ENCODE data around the gene MOB1B. TPM values are rescaled to one million over a fixed set of nuclear protein-coding genes. Genes with fewer than 3 reads are reported as not detected.
A peak's percentile ranks its signal among the peaks of the same experiment; 100 is the strongest.

The MOB1B gene
- total and polyA plus RNA-seq, 2 experiments from 2014 or later, result 7.5 to 10.2 TPM

DNA sequence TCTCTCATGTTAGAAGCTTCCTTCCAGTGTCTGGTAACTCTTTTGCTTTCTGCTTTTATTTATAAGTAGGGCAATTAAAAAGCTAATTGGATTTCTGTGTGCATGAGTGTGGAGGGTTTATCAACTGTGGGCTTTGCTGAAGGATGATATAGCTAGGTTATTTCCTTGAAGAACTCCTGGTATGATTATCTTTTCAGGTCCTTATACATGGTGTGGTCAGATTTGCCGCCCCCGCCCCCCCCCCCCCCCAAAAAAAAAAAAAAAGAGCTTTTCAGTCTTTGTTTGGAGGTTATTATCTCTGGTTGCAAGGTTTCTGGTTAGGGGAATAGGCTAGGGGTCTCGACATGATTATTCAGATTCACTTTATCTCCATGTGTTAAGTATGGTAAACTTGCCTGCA is 35.9 kb downstream of the MOB1B start:
- 69 to 75% methylated on average over 2 to 3 of the region's 3 CpGs for WGBS, 2 experiments (ENCODE audit: low coverage in 1 of 2, low lambda C conversion rate in 2 of 2, missing lambda C conversion rate in 2 of 2)
- H4K20me1 ChIP-seq (ENCODE audit: insufficient read depth), result no peaks in the 10 kb centered on the region
- peaks cover 97% of the 10 kb centered on the region for H3K79me2 ChIP-seq (ENCODE audit: insufficient read depth)

GRCh38 chr4:70940134-70940533 is 38.0 kb downstream of the MOB1B start:
- 96 to 97% methylated on average over 5 of the region's 5 CpGs for WGBS, 2 experiments (ENCODE audit: low coverage in 1 of 2, low lambda C conversion rate in 2 of 2, missing lambda C conversion rate in 2 of 2)
- no peaks in the 10 kb centered on the region for H3K36me3 ChIP-seq (ENCODE audit: low read depth)
- in situ Hi-C loops (cut with MboI), result no loop called here
- no peak for TF ChIP-seq EZH2 (IDR thresholded peaks at IDR 0.05; ENCODE audit: insufficient read depth, poor library complexity, severe bottlenecking)
- peaks cover 98% of the 10 kb centered on the region for H3K79me2 ChIP-seq (ENCODE audit: insufficient read depth)
- no peak overlapping the region for H3K4me2 ChIP-seq (ENCODE audit: unreplicated experiment)
- no peak overlapping the region for H3K9ac ChIP-seq
- H3K9me2 ChIP-seq (ENCODE audit: insufficient read depth), result no peaks in the 10 kb centered on the region
- H4K20me1 ChIP-seq (ENCODE audit: insufficient read depth), result no peaks in the 10 kb centered on the region; the same call in 1 of the 2 replicates
- no peaks in the 10 kb centered on the region for H3K9me3 ChIP-seq (ENCODE audit: low read depth)
- H3K4me3 ChIP-seq, result no peak overlapping the region
- peaks cover 3% of the 10 kb centered on the region for H3F3A ChIP-seq (ENCODE audit: insufficient read depth)
- DNase-seq, result no peak
- no peak overlapping the region for H3K27ac ChIP-seq
- H2AFZ ChIP-seq, result no peak overlapping the region
- no peaks in the 10 kb centered on the region for H3K27me3 ChIP-seq (replicated peaks; ENCODE audit: insufficient read depth)
- H3K4me1 ChIP-seq (ENCODE audit: insufficient read depth), result peaks cover under 1% of the 10 kb centered on the region

More for the DNA sequence above, 35.9 kb downstream of the MOB1B start:
- Histone ChIP-seq H3K4me3 (no peak overlapping the region), H3K9ac (no peak overlapping the region), H3K36me3 (ENCODE audit: low read depth) (no peaks in the 10 kb centered on the region), H3K9me3 (ENCODE audit: low read depth) (no peaks in the 10 kb centered on the region), H3K4me1 (ENCODE audit: insufficient read depth) (no peaks in the 10 kb centered on the region; the same call in 1 of the 2 replicates), H2AFZ (no peak overlapping the region), H3K27ac (no peak overlapping the region), H3F3A (ENCODE audit: insufficient read depth) (no peaks in the 10 kb centered on the region), H3K9me2 (ENCODE audit: insufficient read depth) (no peaks in the 10 kb centered on the region), H3K27me3 (replicated peaks; ENCODE audit: insufficient read depth) (no peaks in the 10 kb centered on the region), H3K4me2 (ENCODE audit: unreplicated experiment) (no peak overlapping the region)
- TF ChIP-seq EZH2phosphoT487 (IDR thresholded peaks at IDR 0.05; ENCODE audit: insufficient read depth, low read depth), result no peak
- TF ChIP-seq EZH2 (IDR thresholded peaks at IDR 0.05; ENCODE audit: insufficient read depth, poor library complexity, severe bottlenecking), result no peak
- in situ Hi-C loops (cut with MboI), result no loop called here
- DNase-seq, result no peak

DNA sequence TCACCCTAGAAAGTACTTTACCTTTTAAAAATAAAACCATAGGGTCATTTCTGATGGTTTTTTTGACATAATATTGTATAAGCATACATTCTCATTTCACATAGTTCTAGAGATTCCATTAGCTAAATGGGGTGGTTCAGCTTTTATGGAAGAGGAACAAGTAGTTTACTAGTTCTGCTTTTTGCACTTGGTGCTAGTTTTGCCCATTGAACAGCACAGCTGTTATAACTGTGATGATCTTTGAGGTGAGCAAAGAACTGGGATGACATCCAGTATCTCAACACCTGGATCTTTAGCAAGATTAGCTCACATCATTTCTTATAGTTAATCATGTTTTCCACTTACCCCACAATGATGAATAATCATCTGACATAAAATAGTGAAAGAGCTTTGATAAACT is 40.9 kb downstream of the MOB1B start:
- no peak overlapping the region for H3K27ac ChIP-seq
- H3K9me2 ChIP-seq (ENCODE audit: insufficient read depth), result no peaks in the 10 kb centered on the region
- in situ Hi-C loops (cut with MboI), result no loop called here
- no peaks in the 10 kb centered on the region; the same call in 1 of the 2 replicates for H4K20me1 ChIP-seq (ENCODE audit: insufficient read depth)
- no peak overlapping the region for H3K9ac ChIP-seq
- H3K4me3 ChIP-seq, result no peak overlapping the region
- peaks cover 13% of the 10 kb centered on the region for H3F3A ChIP-seq (ENCODE audit: insufficient read depth)
- H3K4me1 ChIP-seq (ENCODE audit: insufficient read depth), result peaks cover 10% of the 10 kb centered on the region
- H3K27me3 ChIP-seq (replicated peaks; ENCODE audit: insufficient read depth), result no peaks in the 10 kb centered on the region
- H3K9me3 ChIP-seq (ENCODE audit: low read depth), result no peaks in the 10 kb centered on the region
- TF ChIP-seq EZH2phosphoT487 (IDR thresholded peaks at IDR 0.05; ENCODE audit: insufficient read depth, low read depth) (no peak), EZH2 (IDR thresholded peaks at IDR 0.05; ENCODE audit: insufficient read depth, poor library complexity, severe bottlenecking) (no peak)
- no peak overlapping the region for H3K4me2 ChIP-seq (ENCODE audit: unreplicated experiment)
- no peaks in the 10 kb centered on the region for H3K36me3 ChIP-seq (ENCODE audit: low read depth)
- peaks cover 100% of the 10 kb centered on the region for H3K79me2 ChIP-seq (ENCODE audit: insufficient read depth)
- no peak overlapping the region for H2AFZ ChIP-seq
- no peak for DNase-seq

DNA sequence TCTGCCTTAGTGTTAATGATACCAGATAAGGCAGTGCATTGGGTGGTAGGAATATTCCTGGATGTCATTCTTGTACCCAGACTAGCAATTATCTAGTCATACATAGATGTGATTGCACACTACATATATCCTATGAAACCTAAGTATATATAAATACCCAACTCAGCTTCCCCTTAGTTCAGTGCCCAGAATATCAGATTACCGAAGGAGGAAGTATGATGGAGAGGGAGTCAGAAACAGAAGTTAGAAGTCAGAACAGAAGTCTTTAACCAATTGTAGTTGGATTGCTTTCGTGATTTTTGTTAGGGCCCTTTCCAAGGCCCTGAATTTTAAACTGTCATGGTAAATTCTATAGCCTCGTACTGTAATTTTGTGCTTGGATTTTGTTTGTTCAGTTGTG is 42.9 kb downstream of the MOB1B start:
- 48 to 51% methylated on average over 3 of the region's 3 CpGs for WGBS, 2 experiments (ENCODE audit: low coverage in 1 of 2, low lambda C conversion rate in 2 of 2, missing lambda C conversion rate in 2 of 2)
- Histone ChIP-seq H4K20me1 (ENCODE audit: insufficient read depth) (no peaks in the 10 kb centered on the region; the same call in 1 of the 2 replicates), H3K27me3 (replicated peaks; ENCODE audit: insufficient read depth) (no peaks in the 10 kb centered on the region), H3K4me1 (ENCODE audit: insufficient read depth) (peaks cover 10% of the 10 kb centered on the region), H3F3A (ENCODE audit: insufficient read depth) (peaks cover 13% of the 10 kb centered on the region), H3K9me2 (ENCODE audit: insufficient read depth) (no peaks in the 10 kb centered on the region), H3K36me3 (ENCODE audit: low read depth) (no peaks in the 10 kb centered on the region), H3K9me3 (ENCODE audit: low read depth) (no peaks in the 10 kb centered on the region), H3K4me2 (ENCODE audit: unreplicated experiment) (peak overlapping the region; percentile 18), H3K9ac (no peak overlapping the region), H3K27ac (peak overlapping the region; percentile 18; the same call in 1 of the 2 replicates), H3K79me2 (ENCODE audit: insufficient read depth) (peaks cover 100% of the 10 kb centered on the region), H3K4me3 (no peak overlapping the region), H2AFZ (no peak overlapping the region)
- no peak for DNase-seq
- in situ Hi-C loops (cut with MboI), result no loop called here
- TF ChIP-seq EZH2 (IDR thresholded peaks at IDR 0.05; ENCODE audit: insufficient read depth, poor library complexity, severe bottlenecking), result no peak
- no peak for TF ChIP-seq EZH2phosphoT487 (IDR thresholded peaks at IDR 0.05; ENCODE audit: insufficient read depth, low read depth)

All from GM23248 (cell line).